Activated B cell treated with CpG ODN at 0.5 μM for 24 hours (primary cell): Measurements from ENCODE around the gene WASHC3. TPM values are rescaled to one million over a fixed set of nuclear protein-coding genes. Genes with fewer than 3 reads are reported as not detected.
A peak's percentile ranks its signal among the peaks of the same experiment; 100 is the strongest.
"Not testable (repeated sequence)": the region's sequence is repeated elsewhere in the genome, so short reads cannot be mapped to it uniquely, and the experiment has no call there.

Experiments used
- ATAC-seq: fragments of 200-7000 bp; cut with Tn5 transposase; one replicate; pipeline ENCODE4 v1.10.0; 2021; ENCODE audit warnings: low read depth, mild to moderate bottlenecking, moderate library complexity
- CTCF ChIA-PET: fragments of 350-600 bp; sonication (Branson Sonifier 250); formaldehyde crosslinking; loops from one replicate; lab custom pipeline; 2021; ENCODE audit warnings: antibody characterized with exemption; lab: Charles Lee
- POLR2A ChIA-PET: fragments of 350-600 bp; sonication (Branson Sonifier 250); formaldehyde crosslinking; loops from one replicate; lab custom pipeline; 2021; ENCODE audit warnings: antibody characterized with exemption; lab: Charles Lee
- DNase-seq: peaks from one replicate; pipeline ENCODE4 v3.0.0; 2022
- H3K27ac Mint-ChIP-seq: one replicate; pipeline ENCODE4 v1.8.0; 2020; ENCODE audit warnings: mixed read lengths
- H3K27me3 Mint-ChIP-seq: one replicate; pipeline ENCODE4 v1.8.0; 2021; ENCODE audit warnings: mixed read lengths
- H3K36me3 Mint-ChIP-seq: one replicate; pipeline ENCODE4 v1.8.0; 2021; ENCODE audit warnings: low read depth, mixed read lengths
- H3K4me1 Mint-ChIP-seq: one replicate; pipeline ENCODE4 v1.8.0; 2021; ENCODE audit warnings: mixed read lengths
- H3K4me3 Mint-ChIP-seq: one replicate; pipeline ENCODE4 v1.8.0; 2020; ENCODE audit warnings: mild to moderate bottlenecking, mixed read lengths
- H3K9me3 Mint-ChIP-seq: one replicate; pipeline ENCODE4 v1.8.0; 2020; ENCODE audit warnings: mixed read lengths
- intact Hi-C: fragments of 100-400 bp; cut with micrococcal nuclease; formaldehyde crosslinking; loops from one replicate; pipeline ENCODE4 v1.15.1; 2024
- total RNA-seq: library from RNA; stranded (reverse); gene quantifications from 2 replicates; pipeline ENCODE4 v1.2.3, GENCODE V29; 2022
- TF ChIP-seq, protein P1 (sequence below): fragments of 200-600 bp; IDR thresholded peaks from one replicate; pipeline ENCODE4 v1.8.0; 2022; ENCODE audit warnings: antibody characterized with exemption, mild to moderate bottlenecking

The WASHC3 gene
- total RNA-seq, 1 donor from 2014 or later: 50.6 TPM

GRCh38 chr12:102095677-102096263 lies 34.0 kb upstream of the WASHC3 start:
- Mint-ChIP-seq H3K9me3 (no peaks in the 10 kb centered on the region), H3K4me3 (no peak overlapping the region), H3K27ac (no peak overlapping the region), H3K4me1 (no peaks in the 10 kb centered on the region), H3K27me3 (no peaks in the 10 kb centered on the region), H3K36me3 (peaks cover 36% of the 10 kb centered on the region)
- ChIA-PET CTCF (interaction anchor here (1.0 to 1.2 kb wide), 2 partner anchors 388 to 607 kb away, joined by 3 to 4 read pairs; no protein-coding TSS in a partner anchor), POLR2A (no interaction called here)
- TF ChIP-seq, protein P1, sequence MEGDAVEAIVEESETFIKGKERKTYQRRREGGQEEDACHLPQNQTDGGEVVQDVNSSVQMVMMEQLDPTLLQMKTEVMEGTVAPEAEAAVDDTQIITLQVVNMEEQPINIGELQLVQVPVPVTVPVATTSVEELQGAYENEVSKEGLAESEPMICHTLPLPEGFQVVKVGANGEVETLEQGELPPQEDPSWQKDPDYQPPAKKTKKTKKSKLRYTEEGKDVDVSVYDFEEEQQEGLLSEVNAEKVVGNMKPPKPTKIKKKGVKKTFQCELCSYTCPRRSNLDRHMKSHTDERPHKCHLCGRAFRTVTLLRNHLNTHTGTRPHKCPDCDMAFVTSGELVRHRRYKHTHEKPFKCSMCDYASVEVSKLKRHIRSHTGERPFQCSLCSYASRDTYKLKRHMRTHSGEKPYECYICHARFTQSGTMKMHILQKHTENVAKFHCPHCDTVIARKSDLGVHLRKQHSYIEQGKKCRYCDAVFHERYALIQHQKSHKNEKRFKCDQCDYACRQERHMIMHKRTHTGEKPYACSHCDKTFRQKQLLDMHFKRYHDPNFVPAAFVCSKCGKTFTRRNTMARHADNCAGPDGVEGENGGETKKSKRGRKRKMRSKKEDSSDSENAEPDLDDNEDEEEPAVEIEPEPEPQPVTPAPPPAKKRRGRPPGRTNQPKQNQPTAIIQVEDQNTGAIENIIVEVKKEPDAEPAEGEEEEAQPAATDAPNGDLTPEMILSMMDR: no peak
- ATAC-seq: peak; percentile 49
- no peak for DNase-seq
- intact Hi-C loops: loop anchor here (1.0 to 10.0 kb wide), 4 partner anchors 178 to 674 kb away; partner anchors contain the start of gene IGF1

GRCh38 chr12:102093319-102093718 lies 31.5 kb upstream of the WASHC3 start:
- DNase-seq (no peak), ATAC-seq (no peak)
- Mint-ChIP-seq H3K27me3 (no peaks in the 10 kb centered on the region), H3K4me3 (no peak overlapping the region), H3K36me3 (peaks cover 29% of the 10 kb centered on the region), H3K9me3 (no peaks in the 10 kb centered on the region), H3K4me1 (no peaks in the 10 kb centered on the region), H3K27ac (no peak overlapping the region)
- ChIA-PET POLR2A (no interaction called here), CTCF (no interaction called here)
- intact Hi-C loops: loop anchor here (10.0 kb wide), 1 partner anchor 391 kb away; the partner anchor contains the start of gene IGF1
- TF ChIP-seq, protein P1: no peak

DNA sequence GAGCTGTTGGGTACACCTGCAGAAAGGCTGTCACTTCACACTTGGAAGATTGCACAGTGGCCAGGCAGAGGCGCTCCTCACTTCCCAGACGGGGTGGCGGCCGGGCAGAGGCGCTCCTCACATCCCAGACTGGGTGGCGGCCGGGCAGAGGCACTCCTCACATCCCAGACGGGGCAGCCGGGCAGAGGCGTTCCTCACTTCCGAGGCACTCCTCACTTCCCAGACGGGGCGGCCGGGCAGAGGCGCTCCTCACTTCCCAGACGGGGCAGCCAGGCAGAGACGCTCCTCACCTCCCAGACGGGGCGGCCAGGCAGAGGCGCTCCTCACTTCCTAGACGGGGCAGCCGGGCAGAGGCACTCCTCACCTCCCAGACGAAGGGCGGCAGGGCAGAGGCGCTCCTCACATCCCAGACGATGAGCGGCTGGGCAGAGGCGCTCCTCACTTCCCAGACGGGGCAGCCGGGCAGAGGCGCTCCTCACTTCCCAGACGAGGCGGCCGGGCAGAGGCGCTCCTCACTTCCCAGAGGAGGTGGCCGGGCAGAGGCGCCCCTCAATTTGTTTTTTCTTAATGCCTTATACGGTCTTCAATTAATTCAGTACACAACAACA lies 27.5 kb upstream of the WASHC3 start:
- H3K4me1 Mint-ChIP-seq, H3K4me3 Mint-ChIP-seq, H3K27me3 Mint-ChIP-seq, H3K9me3 Mint-ChIP-seq, ATAC-seq, H3K27ac Mint-ChIP-seq, intact Hi-C loops, POLR2A ChIA-PET, DNase-seq: not testable (repeated sequence)
- CTCF ChIA-PET: interaction anchor here (0.6 kb wide), 1 partner anchor 40 kb away, joined by 5 read pairs; no protein-coding TSS in a partner anchor
- H3K36me3 Mint-ChIP-seq: peaks cover 26% of the 10 kb centered on the region

GRCh38 chr12:102080842-102081241 lies 19.1 kb upstream of the WASHC3 start:
- Mint-ChIP-seq H3K27me3 (no peaks in the 10 kb centered on the region), H3K4me1 (no peaks in the 10 kb centered on the region), H3K36me3 (peaks cover 87% of the 10 kb centered on the region), H3K27ac (no peak overlapping the region), H3K9me3 (no peaks in the 10 kb centered on the region), H3K4me3 (no peak overlapping the region)
- TF ChIP-seq, protein P1: no peak
- ChIA-PET CTCF (no interaction called here), POLR2A (no interaction called here)
- ATAC-seq: no peak
- intact Hi-C loops: no loop called here
- no peak for DNase-seq

- peaks cover 35% of the 10 kb centered on the region for H3K36me3 Mint-ChIP-seq
- ATAC-seq, H3K27me3 Mint-ChIP-seq, H3K4me1 Mint-ChIP-seq, intact Hi-C loops, H3K9me3 Mint-ChIP-seq, POLR2A ChIA-PET, DNase-seq, H3K27ac Mint-ChIP-seq, H3K4me3 Mint-ChIP-seq: not testable (repeated sequence)
- CTCF ChIA-PET: interaction anchor here (0.6 kb wide), 1 partner anchor 274 kb away, joined by 3 read pairs; no protein-coding TSS in a partner anchor
Observed at GRCh38 chr12:102072092-102072491, 10.3 kb upstream of the WASHC3 start.

DNA sequence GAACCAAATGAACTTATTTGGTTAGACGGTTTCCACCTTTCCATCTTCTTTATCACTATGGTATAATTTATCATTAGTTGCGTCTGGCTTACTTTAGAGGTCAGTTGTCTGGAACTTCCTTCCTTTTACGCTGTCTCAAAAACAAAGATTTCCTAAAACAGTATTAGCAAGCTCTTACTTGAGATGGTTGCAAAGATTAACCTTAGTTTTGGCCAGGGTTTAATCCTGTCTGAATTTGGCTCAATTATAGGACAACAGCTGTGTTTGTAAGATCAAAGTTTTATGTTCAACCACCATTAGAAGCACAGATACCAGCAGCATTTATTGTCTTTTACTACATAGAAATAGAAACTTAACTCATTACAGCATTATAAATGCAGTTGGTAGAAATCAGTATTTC lies 7.9 kb upstream of the WASHC3 start:
- CTCF ChIA-PET: interaction anchor here (0.6 kb wide), 1 partner anchor 229 kb away, joined by 6 read pairs; no protein-coding TSS in a partner anchor
- DNase-seq: no peak
- Mint-ChIP-seq H3K4me3 (no peak overlapping the region), H3K36me3 (peaks cover 13% of the 10 kb centered on the region), H3K9me3 (no peaks in the 10 kb centered on the region), H3K27ac (no peak overlapping the region), H3K4me1 (no peaks in the 10 kb centered on the region), H3K27me3 (no peaks in the 10 kb centered on the region)
- intact Hi-C loops: loop anchor here (10.0 kb wide), 1 partner anchor 295 kb away; no protein-coding TSS in a partner anchor
- TF ChIP-seq, protein P1: no peak
- POLR2A ChIA-PET: interaction anchor here (1.0 kb wide), 1 partner anchor 8 kb away, joined by 3 read pairs; the partner anchor contains the start of gene WASHC3
- ATAC-seq: no peak
